Hematopoietic multipotent progenitor cell treated with erythropoietin and hydrocortisone succinate and interleukin-3 and kit ligand, for 15 days (in vitro differentiated cells): Measurements from ENCODE around the gene PIK3C2B.

ENCODE experiments used
- DNase-seq: peaks from one replicate; pipeline ENCODE4 v3.0.0-alpha.2; 2015; ENCODE audit warnings: low spot score

The PIK3C2B gene

DNA sequence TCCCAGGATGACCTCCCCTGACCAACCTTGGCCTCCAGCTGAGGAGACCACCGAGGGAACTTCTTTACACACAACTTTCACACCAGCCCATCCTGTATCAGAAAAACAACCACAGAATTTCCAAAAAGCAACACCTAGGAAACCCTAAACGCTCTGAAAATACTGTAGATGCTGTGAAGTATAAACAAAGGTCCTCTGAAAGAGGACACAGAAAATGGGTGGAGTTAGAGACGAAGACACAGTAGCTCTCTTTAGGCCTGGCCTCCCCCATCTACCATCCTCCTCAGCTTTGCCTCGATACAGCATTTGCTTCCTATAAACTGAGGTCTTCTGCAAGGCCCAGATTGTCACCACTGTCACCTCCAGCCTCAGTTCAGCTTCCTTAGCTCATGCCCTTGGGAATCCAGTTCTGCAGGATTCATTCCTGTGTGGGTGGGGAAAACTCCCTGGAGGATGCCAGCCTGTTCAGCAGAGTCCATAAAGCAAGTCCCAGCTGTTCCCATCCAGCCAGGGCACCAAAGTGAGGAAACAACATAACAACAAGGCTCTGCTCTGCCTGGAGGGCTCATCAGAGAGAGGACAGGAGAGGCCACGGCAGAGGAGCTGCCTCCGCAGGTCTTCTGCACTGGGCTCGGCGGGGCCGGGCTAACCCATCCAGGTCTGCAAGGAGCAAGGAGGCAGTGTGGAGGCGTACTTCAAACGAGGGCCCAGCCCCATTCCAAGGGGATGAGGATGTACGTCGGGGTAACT is 15.0 kb downstream of the PIK3C2B start:
- DNase-seq = no peak

DNA sequence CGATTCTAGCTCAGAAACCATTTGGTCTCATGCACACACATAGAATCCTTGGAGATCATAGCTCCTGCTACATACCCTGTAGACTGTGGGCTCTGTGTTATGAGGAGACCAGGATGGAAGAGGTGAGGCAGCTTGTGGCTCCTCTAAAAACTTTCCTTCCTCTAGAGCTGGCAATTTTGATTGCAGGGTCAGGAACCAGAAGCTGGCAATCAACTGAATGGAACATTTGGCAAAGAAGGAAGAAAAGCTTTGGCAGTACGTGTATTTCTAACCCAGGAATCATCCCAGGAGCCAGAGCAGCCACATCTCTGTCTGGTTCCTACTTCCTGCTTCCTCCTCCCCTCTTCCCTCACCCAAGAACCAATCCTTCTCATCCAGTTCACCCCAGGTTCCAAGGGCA is 15.7 kb downstream of the PIK3C2B start:
- no peak for DNase-seq

DNA sequence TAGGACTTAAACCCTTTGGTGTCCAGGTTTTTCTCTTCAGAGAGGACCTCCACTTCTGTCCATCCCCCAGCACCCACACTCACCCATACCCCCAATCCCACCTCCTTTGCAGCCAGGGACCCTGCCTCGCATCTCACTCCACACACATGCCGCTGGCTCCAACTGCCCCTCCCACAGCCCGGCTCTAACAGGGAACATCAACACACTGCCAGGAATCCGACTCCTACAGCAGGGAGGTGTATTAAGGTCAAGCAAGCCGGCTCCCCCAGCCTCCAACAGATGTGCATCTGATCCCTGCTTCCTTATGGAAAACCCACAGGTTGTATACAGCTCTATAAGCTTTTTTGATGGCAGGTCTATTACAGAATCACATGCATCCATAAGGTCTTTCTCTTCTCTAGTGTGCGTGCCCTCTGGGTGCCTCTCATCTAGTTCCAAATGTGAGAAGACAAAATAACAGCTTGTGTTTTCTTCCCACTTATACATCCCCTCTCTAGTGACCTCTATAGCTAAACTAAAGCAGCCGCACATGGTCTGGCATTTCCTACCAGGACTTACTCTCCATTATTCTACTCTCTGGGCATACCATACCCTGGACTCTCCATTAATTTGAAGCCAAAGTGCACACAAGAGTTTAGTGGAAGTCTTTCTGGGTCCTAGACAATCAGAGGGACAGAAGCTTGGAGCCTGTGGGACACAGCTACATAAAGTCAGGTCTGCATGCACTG is 16.3 kb downstream of the PIK3C2B start:
- DNase-seq = no peak

DNA sequence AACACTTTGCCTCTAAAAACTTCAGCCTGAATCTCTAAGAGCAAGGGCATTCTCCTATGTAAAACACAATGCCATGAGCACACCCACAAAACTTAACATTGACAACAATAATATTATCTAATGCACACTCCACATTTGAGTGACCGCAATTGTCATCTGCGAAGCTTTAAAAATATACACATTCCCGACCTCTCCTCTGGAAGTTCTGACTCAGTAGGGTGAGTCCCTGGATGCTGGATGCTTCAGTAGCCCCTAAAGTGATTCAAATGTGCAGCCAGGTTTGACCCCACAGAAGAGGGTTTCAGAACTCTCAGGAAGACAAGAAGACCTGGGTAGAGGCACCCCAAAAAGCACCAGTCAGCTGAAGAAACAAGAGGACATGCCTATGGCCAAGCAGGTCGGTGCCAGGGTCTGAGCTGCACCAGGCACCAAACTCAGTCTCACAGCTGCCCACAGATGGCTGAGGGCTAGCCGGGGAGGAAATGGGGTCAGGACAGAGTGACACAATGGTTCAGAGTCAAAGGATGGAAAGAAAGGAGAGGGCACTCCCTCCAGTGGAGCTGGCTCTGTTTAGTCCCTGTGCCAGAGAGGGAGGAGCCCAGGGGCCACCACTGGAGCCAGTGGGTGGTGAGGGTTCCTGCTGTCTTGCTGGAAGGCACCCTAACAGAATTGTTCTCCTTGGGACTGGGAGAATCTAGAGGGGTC is 17.4 kb downstream of the PIK3C2B start:
- no peak for DNase-seq

DNA sequence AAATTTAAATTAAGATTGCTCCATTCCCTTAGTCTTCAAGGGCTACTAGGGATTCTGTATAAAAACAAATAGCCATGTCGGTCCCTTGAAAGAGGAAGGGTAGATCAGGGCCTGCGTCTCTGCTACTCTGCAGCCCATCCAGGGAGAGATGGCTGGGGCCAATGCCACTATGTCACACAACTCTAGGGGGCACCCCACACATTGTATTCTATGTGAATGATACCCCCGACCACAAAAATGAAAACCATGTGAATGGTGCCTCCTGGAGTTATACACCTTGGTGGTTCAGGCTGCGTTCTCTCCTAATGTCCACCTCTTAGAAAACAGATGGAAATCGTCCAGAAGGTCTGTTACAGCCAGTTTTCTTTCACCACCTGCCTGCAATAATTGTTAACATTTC is 18.0 kb downstream of the PIK3C2B start:
- DNase-seq = no peak

DNA sequence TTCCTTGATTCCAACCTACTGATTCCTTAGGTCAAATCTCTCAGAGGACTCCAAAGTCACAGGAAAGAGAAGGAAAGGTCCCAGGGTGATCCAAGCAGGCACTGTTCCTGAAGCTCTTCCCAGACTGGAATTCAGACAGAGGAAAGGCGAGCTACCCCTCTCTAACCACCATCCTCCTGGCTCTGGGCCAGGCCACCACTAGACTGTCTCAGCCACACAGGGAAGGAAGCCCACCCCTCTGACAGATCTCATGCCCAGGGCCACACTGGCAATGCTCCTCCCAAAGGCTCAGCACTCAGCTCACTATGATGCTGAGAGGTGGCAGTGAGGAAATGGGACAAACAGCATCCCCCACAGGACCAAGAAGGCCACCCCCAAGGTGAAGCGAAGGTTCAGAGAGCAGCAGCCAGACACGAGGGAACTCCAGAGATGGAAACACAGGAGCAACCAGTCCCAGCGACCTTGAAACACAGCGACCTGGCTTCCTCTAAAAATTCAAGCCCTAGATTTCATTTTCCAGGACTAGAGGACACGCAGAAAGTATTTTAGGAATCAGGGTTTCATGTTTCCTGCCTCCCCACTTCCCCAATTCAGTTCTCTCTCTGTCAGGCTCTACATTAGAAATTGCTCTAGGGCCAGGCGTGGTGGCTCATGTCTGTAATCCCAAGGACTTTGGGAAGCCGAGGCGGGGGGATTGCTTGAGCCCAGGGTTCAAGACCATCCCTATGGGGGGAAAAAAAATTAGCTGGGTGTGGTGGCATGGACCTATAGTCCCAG is 18.8 kb downstream of the PIK3C2B start:
- no peak for DNase-seq

DNA sequence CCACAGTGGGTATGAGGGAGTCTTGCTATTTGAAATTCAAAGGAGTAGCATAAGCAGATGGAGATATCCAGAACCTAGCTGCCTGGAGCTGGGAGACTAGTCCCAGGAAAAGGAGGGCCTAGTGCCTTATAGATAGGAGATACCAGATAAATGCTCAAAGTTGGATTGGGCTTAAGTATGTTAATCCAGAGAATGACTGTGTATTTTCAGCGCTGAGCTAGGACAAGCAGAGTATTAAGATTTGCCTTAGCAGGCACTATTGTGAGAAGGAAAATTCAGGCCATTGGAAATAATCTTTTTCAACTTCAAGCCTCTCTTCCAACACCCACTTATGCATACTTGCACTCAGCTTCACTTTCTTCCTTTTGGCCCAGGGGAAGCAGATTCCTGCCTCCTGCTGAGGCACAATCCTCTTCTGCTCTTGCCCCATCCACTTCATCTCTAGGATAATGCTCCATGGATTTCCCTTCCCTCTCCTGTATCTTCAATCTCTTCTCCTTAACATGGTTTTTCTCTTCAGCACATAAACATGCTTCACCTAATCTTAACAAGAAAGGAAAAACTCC is 21.1 kb downstream of the PIK3C2B start:
- DNase-seq = no peak

DNA sequence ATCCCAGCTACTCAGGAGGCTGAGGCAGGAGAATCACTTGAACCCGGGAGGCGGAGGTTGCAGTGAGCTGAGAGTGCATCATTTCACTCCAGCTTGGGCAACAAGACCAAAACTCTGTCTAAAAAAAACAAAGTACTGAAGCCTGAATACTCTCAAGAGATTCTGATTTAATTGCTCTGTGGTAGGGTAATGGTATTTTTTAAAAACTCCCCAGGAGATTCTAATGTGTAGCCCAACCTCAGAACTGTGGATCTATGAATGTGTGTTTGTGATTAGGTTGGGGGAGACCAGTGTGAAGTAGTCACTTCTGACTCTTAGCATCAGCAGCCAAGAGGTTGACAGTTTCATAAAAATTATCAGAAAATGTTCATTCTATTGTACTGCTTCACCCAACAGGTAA is 21.9 kb downstream of the PIK3C2B start:
- DNase-seq = no peak

DNA sequence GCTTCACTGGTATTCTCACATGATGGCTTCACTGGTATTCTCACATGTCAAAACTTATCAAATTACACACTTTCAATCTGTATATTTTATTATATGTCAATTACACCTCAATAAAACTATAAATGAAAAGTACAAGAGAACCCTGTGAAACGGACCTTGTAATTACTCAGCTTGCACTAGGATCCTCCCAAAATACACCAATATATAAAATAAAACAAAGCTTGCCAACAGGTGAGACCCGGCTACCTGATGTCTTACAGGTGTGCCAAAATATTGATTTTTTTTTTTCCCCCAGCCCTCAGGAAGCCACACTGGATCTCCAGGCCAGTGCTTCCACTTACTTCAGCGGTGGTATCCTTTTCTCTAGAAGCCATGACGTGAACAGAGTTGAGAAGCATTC is 22.9 kb downstream of the PIK3C2B start:
- no peak for DNase-seq

DNA sequence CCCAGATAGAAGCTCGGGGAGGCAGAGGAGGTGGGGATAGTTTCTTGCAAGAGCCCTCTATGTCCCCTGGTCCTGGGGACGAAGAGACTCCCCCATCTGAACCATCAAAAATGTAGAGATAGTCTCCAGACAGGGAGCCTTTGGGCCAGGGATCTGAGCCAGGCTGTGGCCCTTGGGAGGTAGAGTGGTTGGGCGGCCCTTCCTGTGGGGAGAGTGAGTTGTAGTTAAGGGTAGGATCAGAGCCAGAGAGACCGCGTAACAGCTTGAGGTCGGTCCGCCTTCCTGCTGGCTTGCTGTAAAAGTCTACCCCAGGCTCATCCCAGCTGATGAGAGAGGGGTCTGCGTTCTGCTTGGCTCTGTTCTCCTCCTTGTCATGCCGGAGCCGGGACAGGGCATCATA is 25.3 kb downstream of the PIK3C2B start:
- no peak for DNase-seq

DNA sequence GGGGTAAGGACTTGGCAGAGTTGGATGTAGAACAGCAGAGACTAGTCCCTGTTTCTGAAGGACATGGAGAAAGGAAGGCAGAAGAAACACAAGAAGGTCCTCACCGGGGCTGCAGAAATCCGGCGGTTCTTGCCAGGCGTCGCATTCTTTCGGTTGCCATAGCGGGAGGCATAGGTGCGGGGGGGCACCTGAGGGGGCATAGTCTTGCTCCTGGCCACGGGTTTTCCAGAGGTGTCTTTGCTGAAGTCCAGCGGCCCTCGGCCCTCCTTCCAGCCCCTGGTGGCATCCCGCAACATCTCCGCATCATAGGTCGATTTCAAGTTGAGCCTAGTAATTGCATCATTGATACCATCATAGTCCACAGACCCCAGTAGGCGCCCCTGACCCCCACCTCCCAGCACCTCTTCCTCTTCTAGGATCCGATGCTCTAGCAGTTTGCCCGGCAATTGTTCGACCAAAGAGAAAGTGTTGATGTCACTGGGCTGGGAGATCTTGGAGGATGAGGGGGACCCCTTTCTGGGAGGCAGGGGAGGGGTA is 25.8 kb downstream of the PIK3C2B start:
- no peak for DNase-seq

DNA sequence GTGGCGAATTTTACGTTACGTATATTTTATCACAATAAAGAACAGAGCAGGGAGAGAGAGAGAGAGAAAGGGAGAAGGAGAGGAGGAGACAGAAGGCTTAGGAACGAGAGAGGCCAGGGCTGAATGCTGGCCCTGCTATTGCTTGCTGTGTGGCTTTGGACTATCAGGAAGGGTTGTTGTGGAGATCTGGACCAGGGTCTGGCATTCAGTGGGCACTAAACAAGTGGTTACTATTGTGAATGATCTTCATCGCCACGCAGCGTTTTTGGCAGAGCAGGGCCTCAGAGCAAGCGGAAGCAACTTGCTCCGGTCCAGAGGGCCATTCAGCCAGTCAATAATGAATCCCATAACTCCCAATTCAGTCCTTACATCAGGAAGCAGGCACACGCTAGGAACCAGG is 26.4 kb downstream of the PIK3C2B start:
- no peak for DNase-seq

DNA sequence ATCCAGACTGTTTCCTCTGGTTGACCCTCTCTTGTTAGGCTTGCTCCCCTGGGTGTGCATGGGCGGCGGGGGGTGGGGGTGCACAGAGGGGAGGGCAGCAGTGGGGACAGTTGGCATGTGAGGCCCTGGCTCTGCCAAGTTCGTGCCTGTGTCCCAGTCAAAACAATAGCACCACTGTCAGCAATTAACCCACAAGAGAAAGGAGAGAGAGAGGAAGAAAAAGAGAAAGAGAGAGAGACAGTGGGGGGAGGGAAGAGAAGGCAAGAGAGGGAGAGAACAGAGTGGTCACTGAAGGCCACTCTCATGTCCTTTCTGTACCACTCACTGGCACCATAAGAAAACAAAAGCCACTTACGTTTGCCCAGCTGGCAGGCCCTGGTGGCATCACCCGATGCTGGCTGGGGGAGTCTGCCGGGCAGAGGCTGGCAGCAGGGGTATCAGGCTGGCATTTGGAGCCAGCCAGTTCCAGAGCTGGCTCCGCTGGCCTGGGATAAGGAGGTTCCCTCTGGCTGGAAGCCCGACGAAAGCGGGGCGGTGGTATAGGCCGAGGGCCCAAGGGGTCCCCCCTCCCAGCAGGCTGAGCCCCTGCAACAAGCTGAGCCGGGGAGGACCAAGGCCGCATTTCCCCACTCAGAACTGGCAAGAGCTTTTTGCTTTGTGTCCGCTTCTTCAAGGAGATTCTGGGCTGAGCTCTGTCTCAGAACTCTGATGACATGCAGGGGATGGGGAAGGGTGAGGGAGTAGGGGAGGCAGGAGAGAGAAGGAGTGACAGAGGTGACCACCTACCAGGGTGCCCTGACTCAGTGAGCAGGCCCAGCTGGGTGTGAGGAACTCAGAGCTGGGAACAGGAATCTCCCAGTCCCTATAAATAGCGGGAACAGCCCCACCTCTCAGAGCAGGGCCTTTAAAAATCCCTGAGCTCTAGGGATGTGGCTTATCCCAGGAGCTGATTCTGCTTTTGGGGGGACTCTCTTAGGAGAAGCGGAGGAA is 27.9 kb downstream of the PIK3C2B start:
- no peak for DNase-seq

DNA sequence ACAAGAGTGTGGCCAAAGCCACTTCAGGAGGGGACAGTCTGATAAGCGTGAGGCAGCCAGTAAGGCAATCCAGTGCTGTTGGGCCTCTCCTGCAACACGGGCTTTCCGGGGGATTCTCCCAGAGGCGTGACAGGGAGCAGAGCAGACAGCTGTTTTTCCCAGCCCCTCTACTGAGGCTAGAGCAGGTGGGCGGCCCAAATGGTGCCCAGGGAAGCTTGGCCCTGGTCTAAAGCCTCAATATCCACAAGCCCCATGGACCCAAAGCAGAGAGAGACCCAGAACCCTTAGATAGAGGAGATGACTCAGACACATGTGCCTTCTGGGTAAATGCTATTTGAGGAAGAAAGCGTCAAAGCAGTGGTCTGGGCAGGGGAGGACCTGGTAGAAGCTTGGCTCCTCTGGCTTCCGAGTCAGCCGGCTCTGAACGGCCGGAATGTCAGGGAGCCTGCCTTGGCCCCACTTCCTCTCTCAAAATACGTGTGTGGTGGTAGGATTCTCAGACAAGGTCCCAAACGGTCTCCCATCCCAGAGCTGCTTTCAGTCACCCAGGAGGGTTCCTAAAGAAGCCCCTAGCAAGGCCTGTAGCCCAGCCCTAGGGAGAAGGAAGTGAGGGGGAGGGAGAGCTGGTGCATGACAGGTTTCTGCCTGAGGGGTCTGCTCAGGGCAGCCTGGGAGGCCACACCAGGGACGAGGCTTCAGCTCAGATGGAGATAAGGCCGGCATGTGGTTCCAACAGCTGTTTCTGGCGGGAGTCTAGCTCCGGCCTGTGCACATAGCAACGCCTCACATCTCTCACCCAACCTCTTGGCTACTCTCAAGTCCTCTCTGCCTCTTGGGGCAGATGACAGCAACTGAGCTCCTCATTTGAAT is 28.8 kb downstream of the PIK3C2B start:
- no peak for DNase-seq

DNA sequence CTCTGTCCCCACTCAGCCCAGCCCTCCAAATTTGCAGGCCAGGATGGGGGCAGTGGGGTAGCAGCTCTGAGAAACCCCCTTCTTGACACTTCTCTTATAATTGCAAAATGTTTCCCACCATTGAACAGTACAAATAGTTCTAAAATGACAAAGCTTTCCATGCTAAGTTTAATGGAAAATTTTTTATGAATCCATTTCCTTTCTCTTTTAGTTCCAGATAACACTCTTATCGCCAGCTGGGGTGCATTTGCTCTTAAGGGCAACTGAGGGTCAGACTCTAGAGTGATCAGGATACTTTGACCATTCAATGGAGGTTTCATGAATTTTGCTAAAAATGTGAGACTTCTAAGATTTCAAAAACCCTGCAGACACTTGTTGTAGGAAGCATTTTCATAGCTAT is 29.9 kb downstream of the PIK3C2B start:
- no peak for DNase-seq

DNA sequence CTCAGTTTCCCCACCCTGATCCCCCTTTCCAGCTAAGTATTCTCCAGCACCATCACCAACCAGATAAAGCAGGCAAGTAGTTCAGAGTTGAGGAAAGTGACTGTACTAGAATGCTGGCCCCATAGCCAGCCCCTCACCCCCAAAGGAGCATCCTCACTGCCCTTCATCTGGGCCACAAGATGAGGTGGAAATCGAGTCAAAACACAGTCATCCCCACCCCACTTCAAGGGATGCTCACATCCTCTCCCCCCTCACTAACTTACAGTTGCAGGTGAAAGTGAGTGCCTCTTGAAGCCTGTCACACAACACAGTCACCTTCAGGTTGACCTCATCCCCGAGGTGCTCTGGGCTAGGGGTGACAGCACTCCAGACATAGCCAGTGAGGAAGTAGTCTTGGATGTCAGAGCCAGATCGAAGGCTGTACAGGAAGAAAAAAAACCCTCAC is 30.4 kb downstream of the PIK3C2B start:
- DNase-seq = no peak

DNA sequence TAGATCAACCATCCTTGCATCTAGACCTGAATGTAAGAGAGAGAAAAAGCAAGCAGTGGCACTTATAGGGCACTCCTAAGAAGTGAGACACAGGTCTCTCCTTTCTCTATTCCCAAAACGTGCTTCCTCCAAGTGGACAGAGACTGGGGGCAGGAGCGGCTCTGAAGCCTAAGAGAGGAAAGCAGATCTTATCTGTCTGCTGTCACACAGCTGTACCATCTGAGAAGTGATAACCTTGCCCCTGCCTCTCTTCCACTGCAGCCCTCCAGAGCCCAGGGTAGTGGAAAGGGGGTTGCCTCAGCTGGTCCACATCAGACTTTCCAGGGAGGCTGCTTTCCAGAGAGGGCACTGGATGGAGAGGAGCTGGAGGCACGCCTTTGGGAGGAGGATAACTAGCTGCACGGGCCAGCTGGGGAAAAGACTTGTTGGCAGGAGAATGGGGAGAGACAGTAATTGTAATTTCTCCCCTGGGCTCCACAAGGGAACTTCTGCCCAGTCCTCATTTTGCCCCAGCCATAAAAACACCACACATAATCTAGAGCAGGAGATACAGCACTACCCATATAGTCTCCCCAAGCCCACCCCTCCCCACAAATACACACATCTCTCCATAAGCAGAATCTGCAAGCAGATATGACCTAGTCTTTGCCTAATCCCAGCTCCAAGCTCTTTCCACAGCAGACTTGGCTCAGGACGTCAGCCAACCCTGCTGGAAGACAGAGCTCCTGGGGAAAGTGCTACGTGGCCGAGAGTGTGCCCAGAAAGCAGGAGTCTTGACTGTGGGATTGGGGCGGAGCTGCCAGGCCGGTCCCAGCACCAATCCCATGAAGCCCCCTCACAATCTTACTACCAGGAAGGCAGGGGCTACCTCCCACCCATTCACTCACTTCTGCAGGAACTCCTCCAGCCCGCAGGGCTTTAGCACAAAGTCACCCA is 31.2 kb downstream of the PIK3C2B start:
- no peak for DNase-seq

DNA sequence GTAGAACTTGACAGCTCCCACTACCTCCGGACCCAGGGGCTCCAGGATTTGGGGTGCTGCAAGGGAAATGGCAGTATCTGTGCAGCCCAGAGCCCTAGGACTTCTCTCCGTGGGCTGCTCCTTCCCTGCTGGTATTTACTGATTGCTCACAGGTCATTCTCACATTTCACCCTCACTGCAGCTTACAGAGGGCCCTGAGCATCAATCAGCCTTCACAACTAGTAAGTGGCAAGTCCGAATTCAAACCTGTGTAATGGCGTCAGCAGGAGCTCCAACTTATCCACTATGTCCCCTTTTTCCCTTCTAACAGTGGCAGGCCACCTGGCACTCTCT is 32.4 kb downstream of the PIK3C2B start:
- no peak for DNase-seq
